ENCODE results near the gene TRIM52.

The TRIM52 gene

GRCh38 chr5:181255836-181256578 lies 4.9 kb downstream of the TRIM52 start:
- no peak for DNase-seq (ENCODE audit: low spot score)

GRCh38 chr5:181255276-181255675 lies 5.7 kb downstream of the TRIM52 start:
- DNase-seq (ENCODE audit: low spot score): no peak

DNA sequence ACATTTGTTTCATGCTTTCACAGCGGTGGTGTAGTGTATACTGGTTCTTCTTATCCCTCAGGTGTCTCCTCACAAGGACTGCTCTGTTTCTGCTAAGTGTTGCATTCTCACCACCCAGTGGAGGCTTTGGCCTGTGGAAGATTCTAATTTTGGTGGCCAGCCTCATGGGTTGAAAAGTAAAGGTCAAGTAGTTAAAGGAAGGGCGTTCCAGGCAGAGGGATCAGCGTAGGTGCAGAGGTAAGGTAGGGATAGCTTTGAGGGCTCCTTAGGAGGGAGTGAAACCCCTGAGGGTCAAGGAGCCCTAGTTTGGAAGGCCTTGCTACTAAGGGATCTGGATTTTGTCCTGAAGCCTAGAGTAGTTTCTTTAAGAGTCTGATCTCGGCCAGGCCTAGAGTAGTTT lies 12.7 kb downstream of the TRIM52 start:
- DNase-seq (ENCODE audit: low spot score): no peak

- DNase-seq (ENCODE audit: low spot score): peak; percentile 87
Observed at GRCh38 chr5:181246276-181247049, 14.5 kb downstream of the TRIM52 start.

DNA sequence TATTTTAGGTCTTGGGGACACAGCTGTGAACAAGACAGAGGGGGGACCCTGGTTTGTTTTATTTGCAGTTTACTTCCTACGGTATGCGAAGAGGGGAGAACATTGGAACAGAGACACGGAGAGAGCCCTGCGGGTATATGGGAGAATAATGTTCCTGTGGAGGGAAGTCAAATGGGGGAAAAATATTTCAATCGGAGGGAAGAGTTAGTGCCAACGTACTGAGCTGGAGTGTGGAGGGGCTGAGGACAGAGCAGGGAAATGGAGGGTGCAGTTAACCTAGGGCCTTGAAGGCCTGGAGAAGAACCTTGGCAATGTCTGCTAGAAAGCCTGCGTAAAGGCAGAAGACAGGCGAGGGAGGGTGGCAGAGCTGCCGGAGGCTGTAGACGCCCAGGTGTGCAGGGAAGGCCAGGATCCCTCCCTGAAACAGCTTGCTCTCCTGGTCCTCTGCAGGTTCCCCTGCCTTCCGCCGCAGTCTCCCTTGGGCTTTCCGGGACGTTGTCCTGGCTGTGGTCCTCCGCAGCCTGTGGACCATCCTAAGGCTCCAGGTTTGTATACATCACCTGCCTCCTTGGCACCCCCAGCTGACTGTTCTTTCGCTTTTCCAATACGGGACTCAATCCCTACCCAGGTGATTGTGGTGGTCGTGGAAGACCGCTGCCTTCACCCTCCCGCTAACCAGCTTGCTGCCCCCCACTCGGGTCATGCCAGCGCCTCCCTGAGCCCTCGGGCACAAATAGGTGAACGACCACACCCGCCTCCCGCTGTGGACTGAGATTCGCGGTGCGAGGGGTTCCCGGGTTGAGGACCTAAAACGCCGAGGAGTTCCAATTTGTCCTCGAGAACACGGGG lies 15.3 kb downstream of the TRIM52 start:
- DNase-seq (ENCODE audit: low spot score): no peak

DNA sequence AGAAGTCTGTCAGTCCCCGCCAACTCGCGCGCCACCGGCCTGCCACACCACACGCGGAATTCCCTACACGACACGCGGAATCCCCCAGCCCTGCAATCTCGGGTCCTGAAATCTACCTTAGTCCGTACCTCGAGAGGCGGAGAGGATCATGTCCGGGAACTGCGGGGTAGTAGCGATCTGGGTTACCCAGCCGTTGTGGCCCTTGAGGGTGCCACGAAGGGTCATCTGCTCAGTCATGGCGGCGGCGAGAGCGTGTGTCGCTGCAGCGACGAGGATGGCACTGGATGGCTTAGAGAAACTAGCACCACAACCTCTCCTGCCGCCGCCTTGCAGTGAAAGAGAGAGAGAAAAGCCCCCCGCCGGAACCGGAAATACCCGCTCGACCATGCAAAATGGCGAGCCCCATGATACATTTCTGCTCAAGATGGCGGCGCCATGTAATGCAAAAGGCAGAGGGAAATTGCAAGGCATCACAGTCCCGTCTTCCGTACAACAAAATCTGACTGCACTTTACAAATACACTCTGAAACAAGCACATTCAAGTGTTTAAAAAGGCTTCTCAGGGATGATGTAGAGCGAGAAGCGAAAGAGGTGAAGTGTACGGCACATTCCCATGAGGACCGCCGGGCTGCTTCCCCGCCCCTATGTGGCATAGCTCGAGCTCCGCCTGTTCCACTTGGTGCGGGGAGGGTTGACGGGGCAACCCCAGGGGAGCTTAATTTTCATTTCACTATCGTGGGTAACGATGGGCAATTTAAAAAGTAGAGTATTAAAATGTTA lies 17.2 kb downstream of the TRIM52 start, which contains the start of gene RACK1:
Gene RACK1 (minus strand): TSS at position 343 of the 780 bp plus-strand sequence. CDS start 106 bp downstream, at position 237.
- peak; percentile 93 for DNase-seq (ENCODE audit: low spot score)

- DNase-seq (ENCODE audit: low spot score): no peak
Observed at GRCh38 chr5:181243018-181243563, 17.9 kb downstream of the TRIM52 start.

DNA sequence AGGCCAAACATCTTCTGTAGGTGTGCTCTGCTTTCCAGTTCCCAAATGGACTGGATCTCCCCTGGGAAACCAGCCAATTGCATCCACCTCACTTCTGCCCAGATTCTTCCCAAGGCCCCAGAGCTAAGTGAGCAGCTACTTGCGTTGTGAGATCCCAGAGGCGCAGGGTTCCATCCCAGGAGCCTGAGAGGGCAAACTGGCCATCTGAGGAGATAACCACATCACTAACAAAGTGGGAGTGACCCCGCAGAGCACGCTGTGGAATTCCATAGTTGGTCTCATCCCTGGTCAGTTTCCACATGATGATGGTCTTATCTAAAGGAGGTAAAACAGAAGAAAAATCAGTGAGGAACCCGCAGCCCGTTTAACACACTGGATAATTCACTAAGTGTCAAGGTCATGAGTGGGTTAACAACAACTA lies 18.9 kb downstream of the TRIM52 start:
- no peak for DNase-seq (ENCODE audit: low spot score)

GRCh38 chr5:181241393-181241975 lies 19.5 kb downstream of the TRIM52 start:
- DNase-seq (ENCODE audit: low spot score): no peak

GRCh38 chr5:181239062-181239663 lies 21.8 kb downstream of the TRIM52 start:
- DNase-seq (ENCODE audit: low spot score): no peak

GRCh38 chr5:181237729-181238385 lies 23.1 kb downstream of the TRIM52 start:
- no peak for DNase-seq (ENCODE audit: low spot score)

- DNase-seq (ENCODE audit: low spot score): no peak
Observed at GRCh38 chr5:181236954-181237641, 23.8 kb downstream of the TRIM52 start.

DNA sequence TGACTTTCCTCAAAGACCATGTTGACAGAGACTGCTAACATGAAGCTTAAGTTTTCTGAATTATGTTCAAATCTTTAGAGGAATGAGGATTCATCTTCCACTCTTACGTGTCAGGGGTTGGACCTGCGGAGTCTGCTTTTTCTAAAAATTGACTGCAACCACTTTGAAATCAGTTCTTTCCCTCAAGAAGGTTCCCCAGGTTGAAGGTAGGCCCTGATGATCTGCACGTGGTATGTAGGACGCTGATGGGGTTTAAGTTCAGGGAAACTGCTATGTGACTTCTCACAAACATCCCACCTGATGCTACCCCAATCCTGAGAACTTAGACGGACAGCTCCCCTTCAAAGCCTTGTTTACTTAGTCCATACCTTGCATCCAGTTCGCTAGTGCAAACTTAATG lies 24.5 kb downstream of the TRIM52 start:
- DNase-seq (ENCODE audit: low spot score): no peak

DNA sequence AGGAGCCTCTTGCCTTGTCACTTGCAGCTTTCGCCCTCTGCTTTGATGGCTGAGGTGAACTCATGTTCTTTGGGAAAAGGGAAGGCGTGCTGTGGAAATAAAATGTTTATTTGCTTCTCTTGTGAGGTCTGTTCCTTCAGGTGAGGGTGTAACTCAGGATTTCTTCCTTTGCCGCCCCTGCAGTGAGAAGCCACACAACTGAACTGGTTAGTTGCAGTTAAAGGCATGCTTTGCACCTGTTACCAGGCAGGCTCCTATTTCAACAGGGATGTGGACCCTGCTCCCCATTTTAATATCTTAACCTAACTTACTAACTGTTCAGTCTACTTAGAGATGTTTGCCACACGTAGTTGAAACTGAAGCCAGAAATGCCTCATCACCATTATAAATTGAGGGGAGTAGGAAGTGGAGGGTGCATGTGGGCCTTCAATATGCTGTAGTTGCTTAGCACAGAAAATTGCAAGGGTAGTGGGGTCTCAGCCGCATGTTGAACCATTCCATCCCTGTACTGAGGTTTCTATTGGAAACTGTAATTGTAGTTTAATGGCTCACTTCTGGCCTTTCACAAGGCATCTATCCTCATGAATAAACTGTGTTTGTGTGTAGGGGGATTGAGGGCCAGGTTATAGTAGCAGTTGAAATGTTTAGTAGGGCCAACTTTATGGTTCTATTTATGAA lies 25.1 kb downstream of the TRIM52 start:
- DNase-seq (ENCODE audit: low spot score): no peak

DNA sequence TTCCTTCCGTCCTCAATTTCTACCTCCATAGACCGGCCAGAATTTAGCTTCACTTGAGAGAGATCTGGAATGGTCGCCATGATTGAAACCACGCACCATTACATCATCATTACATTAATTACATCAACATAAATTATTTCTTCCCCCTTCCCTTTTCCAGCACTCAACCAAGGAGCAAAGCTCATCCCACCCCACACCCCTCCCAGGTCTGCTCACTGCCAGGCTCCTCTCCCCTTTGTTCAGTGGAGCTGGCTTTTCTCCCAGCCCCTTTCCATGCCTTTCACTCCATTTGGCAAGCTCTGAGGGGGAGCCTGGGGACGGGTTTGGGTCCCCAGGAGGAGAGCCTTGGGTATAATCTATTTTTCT lies 25.6 kb downstream of the TRIM52 start:
- no peak for DNase-seq (ENCODE audit: low spot score)

DNA sequence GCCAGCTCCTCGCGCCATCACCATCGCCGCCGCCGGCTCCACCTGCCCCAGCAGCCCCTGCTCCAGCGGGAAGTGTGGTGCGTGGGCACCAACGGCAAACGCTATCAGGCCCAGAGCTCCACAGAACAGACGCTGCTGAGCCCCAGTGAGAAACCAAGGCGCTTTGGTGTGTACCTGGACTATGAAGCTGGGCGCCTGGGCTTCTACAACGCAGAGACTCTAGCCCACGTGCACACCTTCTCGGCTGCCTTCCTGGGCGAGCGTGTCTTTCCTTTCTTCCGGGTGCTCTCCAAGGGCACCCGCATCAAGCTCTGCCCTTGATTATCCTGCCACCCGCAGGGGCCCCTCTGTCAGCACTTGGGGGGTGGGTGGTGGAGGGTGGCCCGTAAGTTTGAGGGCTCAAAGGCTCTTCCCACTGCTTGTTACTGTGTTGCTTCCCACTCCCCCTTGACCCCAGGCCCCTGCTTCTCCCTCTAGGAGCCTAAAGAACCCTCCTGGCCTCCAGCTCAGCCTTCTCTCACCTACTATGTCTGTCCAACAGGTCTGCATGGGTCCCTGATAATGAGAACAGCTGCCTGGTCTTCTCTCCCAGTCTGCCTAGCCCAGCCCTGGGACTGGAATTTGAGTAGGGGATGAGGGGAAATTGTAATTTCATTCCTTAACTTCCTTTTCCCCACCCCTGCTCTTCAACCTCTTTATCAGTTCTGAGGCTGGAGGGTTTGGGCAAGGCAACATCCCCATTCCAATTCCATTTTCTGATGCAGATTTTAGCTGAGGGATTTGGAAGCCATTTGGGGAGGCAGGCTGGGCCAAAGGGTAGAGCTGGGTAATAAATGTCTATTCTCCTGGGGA lies 26.3 kb downstream of the TRIM52 start:
- DNase-seq (ENCODE audit: low spot score): no peak

GRCh38 chr5:181233801-181234454 lies 27.0 kb downstream of the TRIM52 start:
- DNase-seq (ENCODE audit: low spot score): no peak
